ENCODE results near the gene RAD18.
A peak's percentile ranks its signal among the peaks of the same experiment; 100 is the strongest.

Gene RAD18

DNA sequence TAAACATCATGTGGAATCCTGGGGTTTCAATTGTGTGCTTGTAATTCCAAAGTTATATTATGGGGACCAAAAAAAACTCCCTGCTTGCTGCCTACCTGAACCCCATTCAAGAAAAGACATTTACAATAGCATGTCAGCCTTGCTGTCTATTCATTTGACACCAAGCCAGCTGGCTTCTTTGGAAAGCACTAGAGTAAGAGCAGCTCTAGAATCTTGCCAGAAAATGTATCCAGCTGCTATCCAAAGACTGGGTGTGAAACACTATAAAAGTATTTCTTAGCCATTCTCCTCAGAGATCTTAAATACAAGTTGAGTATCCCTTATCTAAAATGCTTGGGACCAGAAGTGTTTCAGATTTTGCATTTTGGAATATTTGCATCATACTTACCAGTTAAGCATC, 87.4 kb downstream of the RAD18 start:
- no peak overlapping the region for H3K4me3 ChIP-seq (ENCODE audit: low read depth, low read length)
- DNase-seq (ENCODE audit: low read depth, low spot score) = no peak
- in situ Hi-C loops (cut with HindIII; ENCODE audit: low sequenced_read_pairs) = no loop called here
- TF ChIP-seq, protein P1, sequence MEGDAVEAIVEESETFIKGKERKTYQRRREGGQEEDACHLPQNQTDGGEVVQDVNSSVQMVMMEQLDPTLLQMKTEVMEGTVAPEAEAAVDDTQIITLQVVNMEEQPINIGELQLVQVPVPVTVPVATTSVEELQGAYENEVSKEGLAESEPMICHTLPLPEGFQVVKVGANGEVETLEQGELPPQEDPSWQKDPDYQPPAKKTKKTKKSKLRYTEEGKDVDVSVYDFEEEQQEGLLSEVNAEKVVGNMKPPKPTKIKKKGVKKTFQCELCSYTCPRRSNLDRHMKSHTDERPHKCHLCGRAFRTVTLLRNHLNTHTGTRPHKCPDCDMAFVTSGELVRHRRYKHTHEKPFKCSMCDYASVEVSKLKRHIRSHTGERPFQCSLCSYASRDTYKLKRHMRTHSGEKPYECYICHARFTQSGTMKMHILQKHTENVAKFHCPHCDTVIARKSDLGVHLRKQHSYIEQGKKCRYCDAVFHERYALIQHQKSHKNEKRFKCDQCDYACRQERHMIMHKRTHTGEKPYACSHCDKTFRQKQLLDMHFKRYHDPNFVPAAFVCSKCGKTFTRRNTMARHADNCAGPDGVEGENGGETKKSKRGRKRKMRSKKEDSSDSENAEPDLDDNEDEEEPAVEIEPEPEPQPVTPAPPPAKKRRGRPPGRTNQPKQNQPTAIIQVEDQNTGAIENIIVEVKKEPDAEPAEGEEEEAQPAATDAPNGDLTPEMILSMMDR (IDR thresholded peaks at IDR 0.05; ENCODE audit: low read depth, low read length) = no peak

DNA sequence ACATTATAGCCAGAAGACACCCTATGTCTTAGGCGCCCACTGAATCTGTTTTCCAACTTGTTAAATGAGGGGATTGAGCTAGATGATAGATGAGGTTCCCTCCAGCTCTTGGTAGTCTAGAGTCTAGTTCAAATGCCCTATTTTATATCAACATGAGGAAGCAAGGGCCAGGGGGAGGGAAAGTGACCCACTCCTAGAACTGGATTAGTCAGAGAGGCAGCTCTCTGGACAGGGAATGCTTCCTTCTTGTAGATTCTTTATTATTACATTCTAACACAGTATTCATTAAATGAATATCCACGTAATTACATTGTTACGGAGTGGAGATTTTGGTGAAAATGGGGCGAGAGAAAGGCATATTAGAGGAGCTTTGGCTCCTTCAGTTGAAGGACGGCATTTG, 89.5 kb downstream of the RAD18 start:
- in situ Hi-C loops (cut with HindIII; ENCODE audit: low sequenced_read_pairs) = no loop called here
- no peak for DNase-seq (ENCODE audit: low read depth, low spot score)
- no peak overlapping the region for H3K4me3 ChIP-seq (ENCODE audit: low read depth, low read length)
- TF ChIP-seq, protein P1 (IDR thresholded peaks at IDR 0.05; ENCODE audit: low read depth, low read length) = no peak

DNA sequence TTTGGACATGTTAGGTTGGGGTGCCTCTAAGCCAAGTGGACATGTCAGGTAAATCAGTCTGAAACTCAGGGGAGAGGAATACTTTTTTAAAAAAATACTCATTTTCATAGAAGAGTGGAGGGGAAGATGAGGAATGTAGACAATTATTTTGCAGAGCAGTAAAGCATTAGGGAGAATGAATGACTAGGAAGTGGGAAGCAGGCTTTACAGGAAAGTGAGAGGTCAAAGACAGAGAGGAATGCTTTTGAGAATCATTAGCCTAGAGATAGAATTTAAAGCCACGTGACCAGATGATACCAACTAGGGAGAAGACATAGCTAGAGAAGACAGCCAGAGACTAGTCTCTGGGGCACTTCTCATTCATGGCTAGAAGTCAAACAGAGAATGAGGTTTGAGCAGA, 91.0 kb downstream of the RAD18 start:
- no peak overlapping the region for H3K4me3 ChIP-seq (ENCODE audit: low read depth, low read length)
- TF ChIP-seq, protein P1 (IDR thresholded peaks at IDR 0.05; ENCODE audit: low read depth, low read length) = no peak
- no peak for DNase-seq (ENCODE audit: low read depth, low spot score)
- in situ Hi-C loops (cut with HindIII; ENCODE audit: low sequenced_read_pairs) = no loop called here

DNA sequence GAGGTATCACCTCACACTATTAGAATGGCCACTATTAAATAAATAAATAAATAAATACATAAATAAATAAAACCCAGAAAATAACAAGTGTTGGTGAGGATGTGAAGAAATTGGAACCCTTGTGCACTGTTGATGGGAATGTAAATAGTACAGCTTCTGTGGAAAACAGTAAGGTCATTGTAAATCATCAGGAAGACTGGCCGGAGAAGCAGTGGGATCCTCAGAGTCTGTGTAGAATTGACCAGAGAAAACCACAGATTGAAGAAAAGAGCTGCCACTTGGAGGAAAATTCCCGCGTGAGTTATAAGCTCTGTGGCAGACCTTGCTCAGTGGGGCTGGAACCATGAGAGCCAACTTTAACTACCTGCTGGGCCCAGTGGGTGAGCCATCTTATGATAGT, 92.0 kb downstream of the RAD18 start:
- DNase-seq (ENCODE audit: low read depth, low spot score) = no peak
- in situ Hi-C loops (cut with HindIII; ENCODE audit: low sequenced_read_pairs) = no loop called here
- H3K4me3 ChIP-seq (ENCODE audit: low read depth, low read length) = no peak overlapping the region
- TF ChIP-seq, protein P1 (IDR thresholded peaks at IDR 0.05; ENCODE audit: low read depth, low read length) = no peak

DNA sequence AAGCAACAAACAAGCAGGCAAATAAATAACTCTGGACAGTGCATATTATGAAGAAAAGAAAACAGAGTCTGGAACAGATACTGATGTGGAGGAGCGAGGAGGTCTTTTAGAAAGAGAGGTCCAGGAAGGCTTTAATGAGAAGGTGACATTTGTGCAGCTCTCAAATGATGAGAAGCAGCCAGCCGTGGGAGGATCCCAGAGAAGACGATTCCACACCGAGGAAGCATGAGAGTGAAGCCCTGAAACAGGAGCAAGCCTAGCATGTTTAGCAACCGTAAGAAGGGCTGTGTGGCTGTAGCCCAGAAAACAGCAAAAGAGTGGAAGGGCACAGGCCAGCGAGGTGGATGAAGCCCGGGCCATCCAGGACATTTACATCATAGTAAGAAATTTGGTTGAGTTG, 93.1 kb downstream of the RAD18 start:
- TF ChIP-seq, protein P1 (IDR thresholded peaks at IDR 0.05; ENCODE audit: low read depth, low read length) = no peak
- H3K4me3 ChIP-seq (ENCODE audit: low read depth, low read length) = no peak overlapping the region
- DNase-seq (ENCODE audit: low read depth, low spot score) = no peak
- in situ Hi-C loops (cut with HindIII; ENCODE audit: low sequenced_read_pairs) = no loop called here

DNA sequence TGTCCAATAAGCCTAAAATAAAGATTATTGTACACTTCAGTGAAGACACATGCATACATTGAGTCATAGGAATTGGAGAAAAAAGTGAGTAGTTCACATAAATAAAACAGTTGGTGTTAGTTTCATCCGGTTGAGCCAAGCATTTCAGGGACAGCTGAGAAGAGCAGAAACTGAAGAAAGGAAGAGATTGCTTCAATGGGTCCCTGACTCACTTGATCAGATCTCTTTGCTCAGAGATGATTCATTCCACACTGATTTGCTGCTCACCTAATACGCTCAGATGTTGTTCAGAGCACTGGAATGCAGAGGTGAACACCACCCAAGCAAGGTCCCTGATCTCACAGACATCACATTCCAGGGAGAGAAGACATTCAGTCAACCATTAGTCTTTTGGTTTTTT, 93.7 kb downstream of the RAD18 start:
- peak; percentile 94 for DNase-seq (ENCODE audit: low read depth, low spot score)
- TF ChIP-seq, protein P1 (IDR thresholded peaks at IDR 0.05; ENCODE audit: low read depth, low read length) = no peak
- in situ Hi-C loops (cut with HindIII; ENCODE audit: low sequenced_read_pairs) = no loop called here
- no peak overlapping the region for H3K4me3 ChIP-seq (ENCODE audit: low read depth, low read length)

DNA sequence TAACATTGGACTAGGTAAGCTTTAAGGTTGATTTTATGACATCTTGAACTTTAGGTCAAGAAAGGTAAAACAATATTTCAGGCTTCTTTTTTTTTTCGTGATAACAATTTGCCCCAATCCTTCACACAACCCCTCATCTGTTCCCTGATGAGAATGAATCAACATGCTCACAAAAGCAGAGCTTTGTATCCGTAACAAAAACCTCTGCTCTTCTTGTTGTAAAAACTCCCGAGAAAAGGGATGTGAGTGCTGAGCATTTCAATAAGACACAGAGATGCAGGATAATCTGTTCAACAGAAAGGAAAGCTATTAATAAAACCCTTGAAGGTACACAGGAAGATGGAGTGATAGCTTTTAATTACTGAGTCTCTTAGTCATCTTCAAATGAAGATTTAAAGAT, 94.3 kb downstream of the RAD18 start:
- no peak for DNase-seq (ENCODE audit: low read depth, low spot score)
- TF ChIP-seq, protein P1 (IDR thresholded peaks at IDR 0.05; ENCODE audit: low read depth, low read length) = no peak
- H3K4me3 ChIP-seq (ENCODE audit: low read depth, low read length) = no peak overlapping the region
- in situ Hi-C loops (cut with HindIII; ENCODE audit: low sequenced_read_pairs) = no loop called here

Measured in astrocyte of the spinal cord (primary cell).